Measurements from ENCODE around the gene PHIP.
A peak's percentile ranks its signal among the peaks of the same experiment; 100 is the strongest.
"Not testable (repeated sequence)": the region's sequence is repeated elsewhere in the genome, so short reads cannot be mapped to it uniquely, and the experiment has no call there.

PHIP gene
- total RNA-seq = 134 to 242 (median 230) reads per million in 4 experiments

GRCh38 chr6:79078075-79078969 is at the start of gene PHIP:
Gene PHIP (minus strand): TSS chr6:79078254. CDS start chr6:79078068, 186 bp downstream.
- DNase-seq = peak; percentile 86

GRCh38 chr6:79127660-79128059 is 49.6 kb upstream of the PHIP start:
- DNase-seq = no peak

- DNase-seq = no peak
Observed at GRCh38 chr6:79119217-79119616, 41.2 kb upstream of the PHIP start.

GRCh38 chr6:79117752-79118151 is 39.7 kb upstream of the PHIP start:
- no peak for DNase-seq

GRCh38 chr6:79115553-79116182 is 37.6 kb upstream of the PHIP start:
- DNase-seq = no peak

- DNase-seq = no peak
Observed at GRCh38 chr6:79111549-79111948, 33.5 kb upstream of the PHIP start.

GRCh38 chr6:79101164-79101563 is 23.1 kb upstream of the PHIP start:
- no peak for DNase-seq

GRCh38 chr6:79100304-79100703 is 22.2 kb upstream of the PHIP start:
- no peak for DNase-seq

GRCh38 chr6:79094938-79095337 is 16.9 kb upstream of the PHIP start:
- DNase-seq = no peak

GRCh38 chr6:79091801-79092200 is 13.7 kb upstream of the PHIP start:
- not testable (repeated sequence) for DNase-seq

- DNase-seq = no peak
Observed at GRCh38 chr6:79089552-79090404, 11.7 kb upstream of the PHIP start.

GRCh38 chr6:79084693-79085092 is 6.6 kb upstream of the PHIP start:
- DNase-seq = no peak

GRCh38 chr6:79082304-79082703 is 4.2 kb upstream of the PHIP start:
- no peak for DNase-seq

GRCh38 chr6:79081663-79082062 is 3.6 kb upstream of the PHIP start:
- no peak for DNase-seq

- no peak for DNase-seq
Observed at GRCh38 chr6:79079561-79080041, 1.5 kb upstream of the PHIP start.

GRCh38 chr6:79077715-79078074 is 359 bp downstream of the PHIP start:
- no peak for DNase-seq

GRCh38 chr6:79076782-79077641 is 1.0 kb downstream of the PHIP start:
- DNase-seq = peak; percentile 72

GRCh38 chr6:79076160-79076559 is 1.9 kb downstream of the PHIP start:
- DNase-seq = no peak

- no peak for DNase-seq
Observed at GRCh38 chr6:79073888-79074287, 4.2 kb downstream of the PHIP start.

GRCh38 chr6:79072640-79073181 is 5.3 kb downstream of the PHIP start:
- no peak for DNase-seq

- DNase-seq = no peak
Observed at GRCh38 chr6:79071547-79071946, 6.5 kb downstream of the PHIP start.

Data from effector CD8-positive, alpha-beta T cell (primary cell).